Ishikawa (cell line): ENCODE measurements around the gene CORO2B.

Source experiments
- CEBPB ChIP-seq: IDR thresholded peaks from 2 replicates; pipeline ENCODE4 v1.6.1; 2012
- EGR1 ChIP-seq: IDR thresholded peaks from 2 replicates; pipeline ENCODE4 v1.6.1; 2012
- FOXM1 ChIP-seq: IDR thresholded peaks from 2 replicates; pipeline ENCODE4 v1.6.1; 2012; ENCODE audit warnings: low read depth, borderline replicate concordance
- TAF1 ChIP-seq: IDR thresholded peaks from 2 replicates; pipeline ENCODE4 v1.6.1; 2012; ENCODE audit warnings: low read depth, mild to moderate bottlenecking

- TF ChIP-seq FOXM1 (no peak), CEBPB (no peak), TAF1 (no peak), EGR1 (no peak)
Measured at GRCh38 chr15:68717951-68718350, 139.2 kb downstream of the CORO2B start.
